ENCODE results near the gene AMTN.

AMTN gene

GRCh38 chr4:70564033-70564432 is 45.7 kb downstream of the AMTN start:
- DNase-seq = no peak

DNA sequence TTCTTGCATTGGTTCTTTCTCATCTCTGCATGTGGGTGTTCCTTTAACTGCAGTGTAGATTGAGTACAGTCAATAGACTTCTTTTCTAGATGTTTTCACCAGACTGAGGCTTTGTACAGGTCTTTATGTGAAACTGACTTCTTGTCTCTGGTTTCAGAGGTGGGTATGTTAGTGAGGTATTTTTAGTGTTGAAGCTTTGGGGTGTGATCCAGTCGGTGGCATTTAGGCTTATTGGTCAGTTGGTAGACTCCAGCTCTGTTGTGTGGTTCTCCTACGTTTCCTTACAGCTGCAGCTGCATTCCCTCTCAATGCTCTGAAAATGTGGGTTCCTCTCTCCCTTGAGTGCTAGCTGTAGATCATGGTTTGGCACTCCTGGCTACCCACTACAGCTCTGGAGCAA is 52.4 kb downstream of the AMTN start:
- DNase-seq = no peak

- no peak for DNase-seq
Measured at GRCh38 chr4:70571772-70572171, 53.4 kb downstream of the AMTN start.

DNA sequence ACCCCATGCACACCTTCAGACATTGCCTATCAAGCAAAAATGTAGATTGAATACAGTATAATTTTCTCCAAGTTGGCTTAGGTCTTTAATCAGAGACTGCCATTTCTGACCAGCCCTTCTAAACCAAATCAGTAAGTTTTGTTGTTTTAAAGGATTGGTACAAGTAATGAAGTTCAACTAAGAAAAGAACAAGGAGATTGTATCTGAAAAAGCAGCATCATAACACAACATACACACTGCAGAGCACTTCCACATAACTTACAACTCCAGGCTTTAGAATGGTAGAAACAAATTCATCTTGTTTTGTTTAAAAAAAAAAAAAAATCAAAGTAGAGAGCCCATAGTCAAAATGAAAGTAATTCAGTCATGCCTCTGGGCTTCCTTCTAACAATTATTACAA is 57.6 kb downstream of the AMTN start:
- DNase-seq = no peak

GRCh38 chr4:70577220-70577927 is 59.0 kb downstream of the AMTN start:
- no peak for DNase-seq

DNA sequence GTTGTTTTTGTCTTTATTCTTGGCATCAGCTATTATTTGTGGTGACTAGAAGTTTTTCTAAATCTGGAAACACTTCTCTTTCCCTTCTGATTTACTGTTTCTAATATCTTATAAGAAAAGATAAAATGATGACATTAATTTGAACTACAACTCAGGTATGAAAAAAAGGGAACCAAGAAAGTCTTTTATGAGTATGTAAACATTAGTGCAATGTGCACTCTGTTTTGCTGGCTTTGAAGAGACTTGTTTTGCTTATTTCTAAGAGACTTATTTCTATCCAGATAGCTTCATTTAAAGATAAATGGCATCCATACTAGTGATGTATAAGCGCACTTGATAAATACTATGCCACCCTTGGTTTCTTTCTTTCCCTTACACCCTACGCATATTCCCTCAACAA is 63.6 kb downstream of the AMTN start:
- DNase-seq = no peak

Measured in NCI-H187 treated with DMSO at 0.1 percent for 48 hours (cell line).